ENCODE results near the gene SLC48A1. TPM values are rescaled to one million over a fixed set of nuclear protein-coding genes. Genes with fewer than 3 reads are reported as not detected.

SLC48A1 gene
- total and polyA plus RNA-seq, 2 donors (not counting 3 experiments of a cell fraction or from before 2014, with no cell fraction given) = 17.3 to 20.3 TPM

- dilution Hi-C loops (cut with MboI; ENCODE audit: extremely low pct_ligation_motif_present, low sequenced_read_pairs) (no loop called here), intact Hi-C loops (cut with micrococcal nuclease) (no loop called here)
- no peak overlapping the region for H3K27ac ChIP-seq (ENCODE audit: insufficient read depth, low read depth, low read length)
- DNase-seq (ENCODE audit: low read depth, low spot score) = no peak
- peaks cover 0 to 14% of the 10 kb centered on the region in 2 experiments for H3K36me3 ChIP-seq (ENCODE audit: control insufficient read depth in 2 of 2, extremely low read depth in 1 of 2, insufficient read depth in 2 of 2, low read length in 2 of 2)
- H3K9me1 ChIP-seq (replicated peaks; ENCODE audit: control insufficient read depth, extremely low read depth, insufficient read depth, low read length) = no peaks in the 10 kb centered on the region
- no peaks in the 10 kb centered on the region for H3K27me3 ChIP-seq (ENCODE audit: control insufficient read depth in 2 of 2, insufficient read depth in 2 of 2, low read length in 2 of 2)
- no peak overlapping the region for H3K4me2 ChIP-seq (ENCODE audit: insufficient read depth, low read length)
- TF ChIP-seq MAX (IDR thresholded peaks at IDR 0.05; ENCODE audit: insufficient read depth, insufficient read length) (no peak), FOS (IDR thresholded peaks at IDR 0.05; ENCODE audit: borderline replicate concordance, insufficient read depth, low read length) (no peak), JUN (IDR thresholded peaks at IDR 0.05; ENCODE audit: borderline replicate concordance, insufficient read depth, insufficient read length, low read depth) (no peak), CTCF (IDR thresholded peaks at IDR 0.05; ENCODE audit: extremely low read depth in 1 of 2, insufficient read depth in 1 of 2, low read depth in 1 of 2, low read length in 2 of 2) (no peak), POLR2A (IDR thresholded peaks at IDR 0.05; ENCODE audit: low read depth, low read length) (no peak), EZH2 (IDR thresholded peaks at IDR 0.05; ENCODE audit: borderline replicate concordance, low read depth, low read length, severe bottlenecking) (no peak), GATA2 (IDR thresholded peaks at IDR 0.05; ENCODE audit: insufficient read depth, insufficient read length, low read depth, low read length) (no peak), MYC (IDR thresholded peaks at IDR 0.05; ENCODE audit: low read depth, low read length) (no peak), POLR2AphosphoS5 (IDR thresholded peaks at IDR 0.05; ENCODE audit: insufficient read depth, low read depth, low read length) (no peak)
- no peaks in the 10 kb centered on the region for H3K9me3 ChIP-seq (replicated peaks; ENCODE audit: control insufficient read depth, insufficient read depth, low read length)
- H3K4me1 ChIP-seq (ENCODE audit: control insufficient read depth, extremely low read depth, insufficient read depth, low read length) = peaks cover 3% of the 10 kb centered on the region
- no peaks in the 10 kb centered on the region for H3K79me2 ChIP-seq (ENCODE audit: control insufficient read depth, insufficient read depth, low read length)
- FAIRE-seq = no peak
- H3K4me3 ChIP-seq (replicated peaks in 1 of 3; ENCODE audit: insufficient read depth in 1 of 3, low read depth in 1 of 3, low read length in 3 of 3) = no peak overlapping the region
- no peak overlapping the region for H2AFZ ChIP-seq (ENCODE audit: low read depth, low read length)
- H3K9ac ChIP-seq (replicated peaks; ENCODE audit: extremely low read depth, insufficient read depth, low read length) = no peak overlapping the region
- ChIA-PET POLR2A (interaction anchor here (1.5 kb wide), 1 partner anchor 103 kb away, joined by 3 read pairs; no protein-coding TSS in a partner anchor), CTCF (interaction anchor here (0.9 to 10.4 kb wide), 6 partner anchors 22 to 206 kb away, joined by 3 to 385 read pairs (median 7); partner anchors contain the start of genes RAPGEF3 and SLC48A1)
- H4K20me1 ChIP-seq (replicated peaks; ENCODE audit: control insufficient read depth, extremely low read depth, insufficient read depth, low read length) = no peaks in the 10 kb centered on the region
- no TSS peak for BruUV-seq (replicated peaks)
Observed at GRCh38 chr12:47735649-47736048, 37.4 kb upstream of the SLC48A1 start.

All from endothelial cell of umbilical vein (primary cell).